Testis (tissue), 2 donors: ENCODE data around the gene RTL9.

Source experiments
- CTCF ChIP-seq, 3 experiments: fragments of 450-650 bp in 2 of 3; fragments of 200-600 bp in 1 of 3; sonication (generic) in 1 of 3; IDR thresholded peaks; one replicate each; pipeline ENCODE4 v1.5.1; 2016 to 2019; ENCODE audit warnings: antibody characterized with exemption in 3 of 3, mild to moderate bottlenecking in 2 of 3, moderate library complexity in 1 of 3
- POLR2A ChIP-seq: fragments of 450-650 bp; IDR thresholded peaks from one replicate; pipeline ENCODE4 v1.6.1; 2017; ENCODE audit warnings: antibody characterized with exemption, mild to moderate bottlenecking, moderate library complexity

- TF ChIP-seq POLR2A (no peak), CTCF (IDR thresholded peaks at IDR 0.05) (no peak)
Measured at GRCh38 chrX:110311437-110312230, 47.0 kb upstream of the RTL9 start.
